ENCODE results near the gene BATF3.

The BATF3 gene

GRCh38 chr1:212703991-212704564, 4.4 kb upstream of the BATF3 start:
- H3K9me3 ChIP-seq (ENCODE audit: control insufficient read depth, insufficient read depth, low read length) = no peaks in the 10 kb centered on the region
- H3K27me3 ChIP-seq (ENCODE audit: control insufficient read depth, insufficient read depth, low read length) = peaks cover 21% of the 10 kb centered on the region
- H3K4me3 ChIP-seq (ENCODE audit: low read length) = no peak overlapping the region
- peaks cover 1% of the 10 kb centered on the region; the same call in 1 of the 2 replicates for H3K4me1 ChIP-seq (ENCODE audit: control insufficient read depth, insufficient read depth, low read length)
- no peak overlapping the region for H3K27ac ChIP-seq (ENCODE audit: low read length)
- no CpG with 5 or more reads among the region's 9 CpGs for WGBS (ENCODE audit: insufficient coverage, insufficient read length)
- DNase-seq (ENCODE audit: low read depth, low spot score) = no peak
- H3K36me3 ChIP-seq (ENCODE audit: control insufficient read depth, insufficient read depth, low read length) = no peaks in the 10 kb centered on the region

- Histone ChIP-seq H3K9me3 (ENCODE audit: control insufficient read depth, insufficient read depth, low read length) (no peaks in the 10 kb centered on the region), H3K4me1 (ENCODE audit: control insufficient read depth, insufficient read depth, low read length) (peaks cover 1% of the 10 kb centered on the region; the same call in 1 of the 2 replicates), H3K27ac (ENCODE audit: low read length) (no peak overlapping the region), H3K36me3 (ENCODE audit: control insufficient read depth, insufficient read depth, low read length) (no peaks in the 10 kb centered on the region), H3K4me3 (ENCODE audit: low read length) (no peak overlapping the region), H3K27me3 (ENCODE audit: control insufficient read depth, insufficient read depth, low read length) (peaks cover 26% of the 10 kb centered on the region)
- DNase-seq (ENCODE audit: low read depth, low spot score) = no peak
- WGBS (ENCODE audit: insufficient coverage, insufficient read length) = no CpG with 5 or more reads among the region's 1 CpG
These were observed 3.0 kb upstream of the BATF3 start for GRCh38 chr1:212702672-212703071.

- peaks cover 1% of the 10 kb centered on the region; the same call in 1 of the 2 replicates for H3K4me1 ChIP-seq (ENCODE audit: control insufficient read depth, insufficient read depth, low read length)
- WGBS (ENCODE audit: insufficient coverage, insufficient read length) = no CpG with 5 or more reads among the region's 1 CpG
- no peak for DNase-seq (ENCODE audit: low read depth, low spot score)
- no peak overlapping the region for H3K4me3 ChIP-seq (ENCODE audit: low read length)
- peaks cover 26% of the 10 kb centered on the region for H3K27me3 ChIP-seq (ENCODE audit: control insufficient read depth, insufficient read depth, low read length)
- no peak overlapping the region for H3K27ac ChIP-seq (ENCODE audit: low read length)
- no peaks in the 10 kb centered on the region for H3K36me3 ChIP-seq (ENCODE audit: control insufficient read depth, insufficient read depth, low read length)
- no peaks in the 10 kb centered on the region for H3K9me3 ChIP-seq (ENCODE audit: control insufficient read depth, insufficient read depth, low read length)
These were observed 2.3 kb upstream of the BATF3 start for GRCh38 chr1:212701910-212702309.

GRCh38 chr1:212700892-212701819, 1.5 kb upstream of the BATF3 start:
- DNase-seq (ENCODE audit: low read depth, low spot score) = no peak
- no peaks in the 10 kb centered on the region for H3K9me3 ChIP-seq (ENCODE audit: control insufficient read depth, insufficient read depth, low read length)
- peak overlapping the region; percentile 41; the same call in 1 of the 2 replicates for H3K4me3 ChIP-seq (ENCODE audit: low read length)
- WGBS (ENCODE audit: insufficient coverage, insufficient read length) = no CpG with 5 or more reads among the region's 27 CpGs
- H3K27me3 ChIP-seq (ENCODE audit: control insufficient read depth, insufficient read depth, low read length) = peaks cover 26% of the 10 kb centered on the region
- H3K27ac ChIP-seq (ENCODE audit: low read length) = no peak overlapping the region
- H3K36me3 ChIP-seq (ENCODE audit: control insufficient read depth, insufficient read depth, low read length) = no peaks in the 10 kb centered on the region
- peaks cover 1% of the 10 kb centered on the region; the same call in 1 of the 2 replicates for H3K4me1 ChIP-seq (ENCODE audit: control insufficient read depth, insufficient read depth, low read length)

- H3K36me3 ChIP-seq (ENCODE audit: control insufficient read depth, insufficient read depth, low read length) = no peaks in the 10 kb centered on the region
- peaks cover 1% of the 10 kb centered on the region; the same call in 1 of the 2 replicates for H3K4me1 ChIP-seq (ENCODE audit: control insufficient read depth, insufficient read depth, low read length)
- peak overlapping the region; percentile 41; the same call in 1 of the 2 replicates for H3K4me3 ChIP-seq (ENCODE audit: low read length)
- no peak overlapping the region for H3K27ac ChIP-seq (ENCODE audit: low read length)
- DNase-seq (ENCODE audit: low read depth, low spot score) = no peak
- peaks cover 26% of the 10 kb centered on the region for H3K27me3 ChIP-seq (ENCODE audit: control insufficient read depth, insufficient read depth, low read length)
- WGBS (ENCODE audit: insufficient coverage, insufficient read length) = no CpG with 5 or more reads among the region's 56 CpGs
- no peaks in the 10 kb centered on the region for H3K9me3 ChIP-seq (ENCODE audit: control insufficient read depth, insufficient read depth, low read length)
These were observed 717 bp upstream of the BATF3 start for GRCh38 chr1:212700223-212700891.

GRCh38 chr1:212699104-212699624, 476 bp downstream of the BATF3 start:
- WGBS (ENCODE audit: insufficient coverage, insufficient read length) = no CpG with 5 or more reads among the region's 42 CpGs
- H3K36me3 ChIP-seq (ENCODE audit: control insufficient read depth, insufficient read depth, low read length) = no peaks in the 10 kb centered on the region
- H3K4me1 ChIP-seq (ENCODE audit: control insufficient read depth, insufficient read depth, low read length) = peaks cover 1% of the 10 kb centered on the region; the same call in 1 of the 2 replicates
- DNase-seq (ENCODE audit: low read depth, low spot score) = no peak
- H3K4me3 ChIP-seq (ENCODE audit: low read length) = peak overlapping the region; percentile 41; the same call in 1 of the 2 replicates
- H3K27me3 ChIP-seq (ENCODE audit: control insufficient read depth, insufficient read depth, low read length) = peaks cover 26% of the 10 kb centered on the region
- H3K9me3 ChIP-seq (ENCODE audit: control insufficient read depth, insufficient read depth, low read length) = no peaks in the 10 kb centered on the region
- no peak overlapping the region for H3K27ac ChIP-seq (ENCODE audit: low read length)

GRCh38 chr1:212698467-212699103, 1.1 kb downstream of the BATF3 start:
- H3K27ac ChIP-seq (ENCODE audit: low read length) = no peak overlapping the region
- WGBS (ENCODE audit: insufficient coverage, insufficient read length) = no CpG with 5 or more reads among the region's 12 CpGs

GRCh38 chr1:212696721-212697331, 2.8 kb downstream of the BATF3 start:
- WGBS (ENCODE audit: insufficient coverage, insufficient read length) = no CpG with 5 or more reads among the region's 13 CpGs
- H3K4me3 ChIP-seq (ENCODE audit: low read length) = no peak overlapping the region
- no peak for DNase-seq (ENCODE audit: low read depth, low spot score)
- H3K27me3 ChIP-seq (ENCODE audit: control insufficient read depth, insufficient read depth, low read length) = peaks cover 25% of the 10 kb centered on the region
- no peaks in the 10 kb centered on the region for H3K9me3 ChIP-seq (ENCODE audit: control insufficient read depth, insufficient read depth, low read length)
- no peaks in the 10 kb centered on the region for H3K36me3 ChIP-seq (ENCODE audit: control insufficient read depth, insufficient read depth, low read length)
- no peak overlapping the region for H3K27ac ChIP-seq (ENCODE audit: low read length)
- peaks cover 1% of the 10 kb centered on the region; the same call in 1 of the 2 replicates for H3K4me1 ChIP-seq (ENCODE audit: control insufficient read depth, insufficient read depth, low read length)

More at GRCh38 chr1:212698467-212699103, 1.1 kb downstream of the BATF3 start:
- H3K4me3 ChIP-seq (ENCODE audit: low read length) = peak overlapping the region; percentile 41; the same call in 1 of the 2 replicates
- H3K4me1 ChIP-seq (ENCODE audit: control insufficient read depth, insufficient read depth, low read length) = peaks cover 1% of the 10 kb centered on the region; the same call in 1 of the 2 replicates
- H3K27me3 ChIP-seq (ENCODE audit: control insufficient read depth, insufficient read depth, low read length) = peaks cover 26% of the 10 kb centered on the region
- H3K36me3 ChIP-seq (ENCODE audit: control insufficient read depth, insufficient read depth, low read length) = no peaks in the 10 kb centered on the region
- no peak for DNase-seq (ENCODE audit: low read depth, low spot score)
- H3K9me3 ChIP-seq (ENCODE audit: control insufficient read depth, insufficient read depth, low read length) = no peaks in the 10 kb centered on the region

- Histone ChIP-seq H3K27me3 (ENCODE audit: control insufficient read depth, insufficient read depth, low read length) (no peaks in the 10 kb centered on the region; the same call in 1 of the 2 replicates), H3K27ac (ENCODE audit: low read length) (no peak overlapping the region), H3K4me1 (ENCODE audit: control insufficient read depth, insufficient read depth, low read length) (no peaks in the 10 kb centered on the region), H3K9me3 (ENCODE audit: control insufficient read depth, insufficient read depth, low read length) (no peaks in the 10 kb centered on the region), H3K4me3 (ENCODE audit: low read length) (no peak overlapping the region), H3K36me3 (ENCODE audit: control insufficient read depth, insufficient read depth, low read length) (no peaks in the 10 kb centered on the region)
- no peak for DNase-seq (ENCODE audit: low read depth, low spot score)
- WGBS (ENCODE audit: insufficient coverage, insufficient read length) = no CpG with 5 or more reads among the region's 9 CpGs
These were observed 6.6 kb downstream of the BATF3 start for GRCh38 chr1:212692774-212693644.
